Stimulated activated naive CD4-positive, alpha-beta T cell treated with Interleukin-2 at 50 U/mL for 16 hours (primary cell): Measurements from ENCODE around the gene SPAG5.

Experiments used
- DNase-seq: peaks from one replicate; lab custom pipeline; 2025; lab: John Stamatoyannopoulos, UW

The SPAG5 gene

DNA sequence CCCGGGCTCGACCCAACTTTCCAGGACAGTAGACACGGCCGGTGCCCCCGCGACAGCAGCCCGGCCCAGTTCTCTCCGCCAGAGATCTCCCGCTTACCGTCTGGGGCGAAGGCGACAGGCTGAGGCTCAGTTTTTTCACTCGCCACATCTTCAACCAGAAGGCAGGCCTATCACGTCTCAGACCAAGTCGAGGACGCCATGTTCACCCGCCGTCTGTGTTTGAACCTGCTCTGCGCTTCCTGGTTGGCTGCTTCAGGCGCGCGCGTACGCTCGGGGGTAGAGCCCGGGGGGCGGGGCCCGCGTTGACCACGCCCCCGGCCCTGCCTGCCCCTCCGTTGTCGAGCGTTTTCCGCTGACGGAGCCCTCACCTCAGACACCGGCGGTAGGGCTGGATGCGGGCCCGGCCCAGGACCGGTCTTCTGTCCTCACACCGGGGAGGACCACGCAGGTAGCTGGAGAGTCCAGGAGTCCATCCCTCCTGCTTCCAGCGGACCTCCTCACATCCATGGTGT, at the start of gene SPAG5:
Gene SPAG5 (minus strand): TSS at position 227 of the 512 bp plus-strand sequence. CDS start 79 bp downstream, at position 148.
- peak; percentile 91 for DNase-seq

DNA sequence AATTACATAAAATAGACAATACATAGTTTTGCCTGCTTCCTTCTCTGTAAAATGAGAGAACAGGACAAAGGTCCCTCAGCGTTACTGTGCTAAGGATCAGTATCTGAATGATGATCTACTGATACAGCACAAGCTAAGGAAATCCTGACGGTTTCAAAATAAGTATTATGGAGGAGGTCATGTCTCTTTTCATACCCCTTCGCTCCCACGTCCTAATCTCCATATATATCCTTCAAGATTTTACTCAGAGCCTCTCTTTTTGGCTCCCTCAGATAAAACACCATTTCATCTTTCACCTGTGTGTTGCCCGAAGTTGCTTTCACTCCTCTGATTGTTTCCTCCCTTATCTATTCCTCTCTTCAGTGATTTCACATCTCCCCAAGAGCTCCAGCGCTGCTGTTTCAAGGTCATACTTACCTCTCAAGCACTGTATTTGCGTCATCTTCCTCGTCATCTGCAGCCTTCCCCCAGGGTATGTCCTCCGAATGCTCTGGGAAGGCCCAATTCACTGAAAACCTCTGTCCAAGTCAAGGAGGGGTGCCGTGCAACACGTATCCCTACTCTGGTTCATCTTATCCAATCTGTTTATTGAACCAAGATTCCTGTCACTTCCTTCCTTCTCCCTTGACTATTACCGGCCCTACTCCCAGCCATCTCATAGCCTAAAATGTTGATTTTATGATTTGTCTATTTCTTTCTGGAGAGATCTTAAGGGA, 47.4 kb upstream of the SPAG5 start:
- no peak for DNase-seq

- DNase-seq = no peak
Measured at GRCh38 chr17:28645576-28645939, 46.7 kb upstream of the SPAG5 start.

DNA sequence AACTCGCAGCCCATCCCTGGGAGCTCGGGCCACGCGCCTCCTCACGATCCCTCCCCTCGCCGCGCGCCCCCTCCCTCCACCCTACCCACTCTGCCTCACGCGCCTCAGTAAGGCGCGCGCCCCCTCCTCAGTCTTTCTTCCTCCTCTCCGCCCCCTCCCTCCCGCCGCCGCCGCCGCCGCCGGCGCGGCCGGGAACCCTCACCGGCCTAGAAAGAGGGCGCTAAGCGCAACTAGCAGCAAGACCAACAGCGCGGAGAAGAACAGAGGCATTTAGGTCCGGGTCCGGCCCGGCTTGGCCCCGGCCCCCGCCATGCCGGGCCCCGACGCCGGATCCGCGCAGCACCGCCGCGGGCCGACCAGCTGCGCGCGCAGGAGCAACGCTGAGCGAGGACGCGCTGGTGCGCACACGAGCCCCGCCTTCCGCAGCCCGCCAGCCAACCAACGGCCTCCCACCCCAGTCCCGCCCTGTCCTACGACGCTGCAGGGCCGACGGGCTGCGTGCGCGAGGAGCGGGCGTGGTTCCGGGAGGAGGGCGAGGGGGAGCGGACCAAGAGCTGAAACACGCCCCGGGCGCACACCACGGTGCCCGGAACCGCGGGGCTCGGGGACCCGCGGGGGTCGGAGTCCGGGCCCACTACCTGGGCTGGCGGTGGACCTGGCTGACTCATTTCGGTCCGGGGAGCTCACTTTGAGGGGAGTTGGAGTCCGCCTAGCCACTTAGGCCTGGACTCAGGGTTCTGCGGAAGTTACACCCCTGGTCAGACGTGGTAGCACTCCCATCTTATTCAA, 46.2 kb upstream of the SPAG5 start, which contains the start of gene BLTP2:
Gene BLTP2 (minus strand): TSS at position 372 of the 789 bp plus-strand sequence. CDS start 102 bp downstream, at position 270.
- DNase-seq = peak; percentile 97

- no peak for DNase-seq
Measured at GRCh38 chr17:28643983-28644786, 45.4 kb upstream of the SPAG5 start.

- no peak for DNase-seq
Measured at GRCh38 chr17:28641579-28641978, 42.8 kb upstream of the SPAG5 start.

DNA sequence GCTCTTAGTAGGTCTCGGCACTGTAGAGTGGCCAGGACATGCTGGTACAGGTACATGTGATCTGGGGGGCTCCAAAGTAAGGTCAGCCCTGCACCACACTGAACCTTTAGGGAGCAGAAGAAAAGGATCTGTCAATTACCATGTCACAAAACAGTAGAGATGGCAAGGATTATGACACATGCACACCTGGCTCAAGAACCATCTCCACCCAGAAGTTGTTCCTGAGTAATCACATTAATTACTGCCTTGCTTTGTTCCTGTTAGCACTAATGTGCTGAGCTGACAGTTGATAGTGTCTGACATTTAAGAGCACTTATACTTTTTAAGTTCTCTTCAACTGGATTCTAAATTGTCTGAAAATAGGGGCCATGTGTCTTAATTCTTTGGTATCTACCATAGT, 36.7 kb upstream of the SPAG5 start:
- DNase-seq = no peak

DNA sequence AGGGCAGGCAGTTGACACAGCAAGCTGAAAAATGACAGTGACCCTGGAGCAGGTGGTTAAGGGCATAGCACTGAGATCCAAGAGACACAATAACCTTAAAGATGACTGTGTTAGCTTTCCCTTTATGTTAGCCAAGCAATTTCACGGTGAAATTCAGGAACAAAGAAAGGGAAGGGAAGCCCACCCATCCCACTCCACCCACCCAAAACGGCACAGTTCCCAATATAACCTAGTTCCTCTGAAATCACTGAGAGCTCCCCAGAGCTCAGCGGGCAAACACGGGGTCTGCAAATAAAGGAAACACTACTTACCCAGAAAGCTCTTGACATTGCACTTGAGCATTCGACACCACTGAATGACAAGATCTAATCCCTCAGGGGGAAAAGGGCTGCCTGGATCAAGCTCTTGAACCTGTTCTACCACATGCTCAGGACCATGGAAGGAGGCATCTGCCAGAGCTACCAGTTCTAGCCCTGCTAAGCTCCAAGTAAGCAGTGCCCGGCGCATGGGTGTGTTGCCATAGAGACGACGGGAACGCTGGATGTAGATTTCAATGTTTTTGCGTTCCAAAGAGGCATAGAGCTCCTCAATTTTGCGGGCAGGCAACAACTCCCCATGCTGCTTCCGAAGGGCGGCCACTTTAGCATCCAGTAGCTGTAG, 35.5 kb upstream of the SPAG5 start:
- no peak for DNase-seq

- DNase-seq = no peak
Measured at GRCh38 chr17:28626818-28627217, 28.0 kb upstream of the SPAG5 start.

- no peak for DNase-seq
Measured at GRCh38 chr17:28624148-28624547, 25.3 kb upstream of the SPAG5 start.

- DNase-seq = no peak
Measured at GRCh38 chr17:28623696-28624095, 24.9 kb upstream of the SPAG5 start.

GRCh38 chr17:28622186-28622585, 23.4 kb upstream of the SPAG5 start:
- no peak for DNase-seq

DNA sequence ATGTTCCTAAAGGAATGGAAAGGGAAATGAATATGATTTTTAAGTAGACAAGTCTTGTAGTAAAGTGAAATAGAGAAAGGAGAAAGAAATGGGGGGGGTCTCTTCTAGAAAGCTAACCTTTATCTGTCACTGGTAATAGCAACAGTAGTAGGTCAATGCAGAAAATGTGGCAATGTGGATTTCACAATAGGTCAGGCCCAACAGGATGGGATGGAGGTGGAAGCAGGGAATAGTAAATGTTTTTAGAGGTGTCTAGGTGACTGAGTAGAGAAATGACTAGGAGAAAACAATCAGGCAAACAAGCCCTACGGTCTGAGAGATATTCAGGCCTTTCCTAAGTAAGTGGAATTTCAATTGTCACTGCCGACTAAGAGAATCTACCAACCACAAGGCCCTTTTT, 21.2 kb upstream of the SPAG5 start:
- no peak for DNase-seq

- DNase-seq = no peak
Measured at GRCh38 chr17:28618464-28618863, 19.6 kb upstream of the SPAG5 start.

- no peak for DNase-seq
Measured at GRCh38 chr17:28616281-28616680, 17.5 kb upstream of the SPAG5 start.

DNA sequence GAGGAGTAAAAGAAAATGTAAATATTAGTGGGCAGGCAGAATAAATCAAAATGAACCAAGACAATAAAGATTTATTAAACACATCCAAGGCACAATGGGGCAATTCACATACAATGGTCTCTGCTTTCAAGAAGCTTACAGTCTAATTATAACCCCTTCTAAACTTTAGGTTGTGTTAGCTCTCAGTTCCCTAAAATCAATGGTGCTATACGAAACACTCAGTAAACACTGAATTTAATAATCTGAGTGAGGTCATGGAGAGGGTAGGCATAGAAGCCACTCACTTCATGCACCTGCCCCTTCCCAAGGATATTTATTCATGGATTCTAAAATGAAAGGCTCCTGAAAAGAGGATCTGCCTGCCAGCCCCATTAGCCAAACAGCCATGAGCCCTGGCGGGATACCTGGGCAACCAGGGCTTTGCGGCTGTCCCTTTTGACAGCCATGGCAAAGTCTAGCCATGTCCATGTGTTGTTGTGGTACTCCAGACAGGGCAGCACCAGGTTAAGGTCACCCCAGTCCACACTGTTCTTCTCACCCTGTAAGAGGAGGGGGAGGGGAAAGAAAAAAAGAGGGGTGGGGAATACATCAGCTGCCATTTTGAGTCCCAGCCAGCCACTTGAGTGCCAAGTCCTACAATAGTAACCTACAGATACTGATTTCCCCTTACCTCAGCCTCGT, 16.6 kb upstream of the SPAG5 start:
- no peak for DNase-seq

DNA sequence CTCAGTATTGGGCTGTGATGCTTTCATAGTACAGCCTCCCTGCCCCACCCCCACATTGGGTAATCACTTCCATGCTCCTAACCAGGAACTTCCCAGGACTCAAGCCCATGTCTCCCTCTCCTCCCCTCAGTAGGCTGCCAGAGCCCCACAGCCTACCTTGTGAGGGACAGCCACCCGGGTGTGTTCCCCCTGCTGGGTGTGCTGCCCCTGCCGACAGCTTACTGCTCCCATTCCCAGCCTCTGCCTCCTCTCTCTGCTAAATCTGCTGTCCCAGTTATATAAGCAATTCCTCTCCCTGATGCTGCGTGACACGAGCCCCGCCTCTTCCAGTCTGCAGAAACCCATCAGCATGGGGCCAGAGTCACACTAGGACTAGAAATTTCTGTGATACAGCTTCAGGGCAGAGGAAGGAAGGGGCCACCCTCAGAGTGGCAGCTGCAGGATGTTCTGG, 15.1 kb upstream of the SPAG5 start, which contains the start of gene RSKR:
Gene RSKR (minus strand): TSS at position 255 of the 451 bp plus-strand sequence. CDS start 24 bp downstream, at position 231.
- DNase-seq = no peak

DNA sequence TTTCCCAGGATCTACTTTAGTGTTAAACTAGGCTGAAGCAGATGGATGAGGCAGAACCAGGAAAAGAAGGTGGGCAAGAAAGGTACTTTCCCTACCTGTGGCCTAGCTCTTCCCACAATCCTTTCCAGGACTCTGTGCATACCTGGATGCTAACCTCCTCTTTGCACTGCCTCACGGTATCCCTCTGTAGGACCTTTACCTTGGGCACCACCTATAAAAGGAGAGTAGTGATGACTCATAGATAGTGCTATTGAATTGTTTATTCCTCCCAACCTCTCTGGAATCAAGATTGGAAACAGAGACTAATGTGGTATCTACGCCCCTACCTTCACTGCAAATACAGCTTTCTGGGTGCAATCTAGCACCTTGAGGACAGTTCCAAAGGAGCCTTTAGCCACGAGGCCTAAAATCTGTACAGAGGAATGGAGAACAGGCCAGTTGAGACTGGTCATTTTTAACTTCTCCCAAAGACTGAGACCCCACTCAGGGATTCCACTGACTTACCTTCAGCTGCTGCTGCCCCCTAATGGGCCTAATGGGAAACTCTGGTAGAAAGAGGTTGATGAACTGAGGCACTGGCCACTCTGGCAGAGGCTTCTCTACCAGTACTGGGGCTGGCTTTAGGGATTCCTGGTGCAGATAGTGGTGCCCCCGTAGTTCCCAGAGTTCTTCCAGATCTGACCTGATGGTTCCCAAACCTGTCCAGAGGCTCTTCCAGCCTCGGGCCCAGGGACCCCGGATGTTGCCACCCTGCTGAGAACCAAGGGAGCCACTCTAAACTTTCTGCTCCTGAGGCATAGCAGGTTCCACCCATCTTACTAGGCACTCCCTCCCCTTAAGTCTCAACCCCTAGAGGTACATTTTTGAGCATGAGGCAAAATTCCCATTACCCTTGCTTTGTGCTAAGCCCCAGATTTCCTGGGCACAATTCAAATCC, 14.4 kb upstream of the SPAG5 start:
- peak; percentile 2 for DNase-seq

DNA sequence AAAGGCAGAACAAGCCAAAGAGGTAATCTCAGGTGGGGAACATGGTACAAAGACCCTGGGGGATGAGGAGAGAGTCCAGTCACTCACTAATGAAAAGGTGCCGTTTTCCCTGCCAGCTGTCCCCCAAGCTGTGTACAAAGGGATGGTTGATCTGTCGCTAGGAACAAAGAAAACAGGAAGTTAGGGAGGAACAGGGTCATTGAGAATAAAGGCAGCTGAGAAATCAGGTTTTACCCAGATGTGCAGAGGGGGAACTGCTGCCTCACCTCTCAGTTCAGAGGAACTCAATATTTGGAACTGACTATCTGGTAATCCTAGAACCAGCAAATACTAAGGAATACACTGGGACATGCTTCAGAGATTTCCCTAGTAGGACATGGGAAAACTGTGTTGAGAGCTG, 13.7 kb upstream of the SPAG5 start:
- DNase-seq = no peak

DNA sequence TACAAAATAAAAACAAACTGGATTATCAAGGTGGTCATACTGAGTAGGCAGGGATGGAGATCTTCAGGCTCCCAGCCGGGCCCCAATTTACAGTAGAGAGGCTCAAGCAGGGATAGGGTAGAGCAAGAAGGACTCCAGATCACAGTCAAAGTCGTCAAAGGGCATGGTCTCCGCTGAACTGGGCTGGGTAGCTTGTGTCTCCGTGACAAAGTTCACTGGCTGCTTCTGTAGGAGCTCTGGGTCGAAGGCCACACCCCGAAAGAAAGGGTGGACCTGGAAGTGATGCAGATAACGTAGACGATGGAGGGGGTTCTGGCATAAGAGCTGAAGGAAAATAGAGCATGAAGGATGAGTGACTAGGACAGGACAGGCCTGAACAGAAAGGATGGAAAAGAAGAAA, 11.6 kb upstream of the SPAG5 start:
- DNase-seq = no peak
